Measurements from ENCODE around the gene ACOX1. TPM values are rescaled to one million over a fixed set of nuclear protein-coding genes. Genes with fewer than 3 reads are reported as not detected.

The ACOX1 gene
- total RNA-seq, 4 donors from 2014 or later = 97.3 to 165 (median 103) TPM

Other genes starting within 250 kb of the ACOX1 start
- 10 to 100 TPM; 13.2 to 31.3 (median 24.5) TPM for gene GALK1, start 214.0 kb downstream of the ACOX1 start, total RNA-seq
- gene UNK, start 194.4 kb downstream of the ACOX1 start, total RNA-seq = 10 to 100 TPM; 21.8 to 42.1 (median 29.7) TPM
- gene UNC13D, start 134.8 kb downstream of the ACOX1 start, total RNA-seq = 1 to 10 TPM; 4.7 to 9.7 (median 8.5) TPM
- 10 to 100 TPM; 55.3 to 91.7 (median 65.6) TPM for gene WBP2, start 123.8 kb downstream of the ACOX1 start, total RNA-seq
- gene TRIM47, start 100.6 kb downstream of the ACOX1 start, total RNA-seq = 10 to 100 TPM; 10.3 to 23.0 (median 20.8) TPM
- 10 to 100 TPM; 14.3 to 33.9 (median 24.7) TPM for gene TRIM65, start 82.2 kb downstream of the ACOX1 start, total RNA-seq
- 10 to 100 TPM; 28.4 to 57.9 (median 46.0) TPM for gene MRPL38, start 74.3 kb downstream of the ACOX1 start, total RNA-seq
- 1 to 10 TPM; 3.1 to 8.8 (median 6.7) TPM for gene FBF1, start 38.1 kb downstream of the ACOX1 start, total RNA-seq
- 10 to 100 TPM in 3 of 4 donors, 1 to 10 TPM in 1; 4.7 to 29.0 (median 20.8) TPM for gene TEN1, start 74 bp upstream of the ACOX1 start, total RNA-seq
- gene CDK3, start 21.7 kb upstream of the ACOX1 start, total RNA-seq = 10 to 100 TPM in 1 of 4 donors, 1 to 10 TPM in 3; 4.9 to 10.2 (median 5.7) TPM
- 1 to 10 TPM in 1 of 4 donors, under 1 TPM in 3; 0.19 to 1.3 (median 0.87) TPM for gene EVPL, start 48.1 kb upstream of the ACOX1 start, total RNA-seq
- 10 to 100 TPM; 39.8 to 74.2 (median 48.4) TPM for gene SRP68, start 93.4 kb upstream of the ACOX1 start, total RNA-seq
- not detected for gene GALR2, start 95.6 kb upstream of the ACOX1 start, total RNA-seq
- not detected for gene ZACN, start 100.0 kb upstream of the ACOX1 start, total RNA-seq
- 10 to 100 TPM; 57.7 to 79.1 (median 71.4) TPM for gene EXOC7, start 124.6 kb upstream of the ACOX1 start, total RNA-seq
- not detected for gene FOXJ1, start 162.1 kb upstream of the ACOX1 start, total RNA-seq

All from subcutaneous adipose tissue (tissue), 4 donors.